Activated T-helper 9 cell treated with anti-CD3 and anti-CD28 coated beads, Interleukin-2, amount 50 U/mL, for 16 hours (primary cell): ENCODE data around the gene CCNA2.

ENCODE experiments used
- DNase-seq: peaks from one replicate; pipeline ENCODE4 v3.0.0-alpha.2; 2020; ENCODE audit warnings: low read depth

CCNA2 gene

GRCh38 chr4:121823505-121824170 lies at the start of gene CCNA2:
CCNA2 (minus strand) TSS chr4:121823883; CDS start chr4:121823628, 255 bp downstream.
- DNase-seq, result peak; percentile 90

- peak; percentile 91 for DNase-seq
These were observed 46.4 kb upstream of the CCNA2 start, which contains the start of gene BBS7 for GRCh38 chr4:121869841-121870822. BBS7 (minus strand) TSS chr4:121870474; CDS start chr4:121870313, 161 bp downstream.

GRCh38 chr4:121863799-121864198 lies 40.1 kb upstream of the CCNA2 start:
- DNase-seq, result no peak

- DNase-seq, result no peak
These were observed 37.7 kb upstream of the CCNA2 start for GRCh38 chr4:121861426-121861825.

- DNase-seq, result no peak
These were observed 36.4 kb upstream of the CCNA2 start for GRCh38 chr4:121860121-121860520.

GRCh38 chr4:121851354-121851753 lies 27.7 kb upstream of the CCNA2 start:
- no peak for DNase-seq

GRCh38 chr4:121846662-121847061 lies 23.0 kb upstream of the CCNA2 start:
- DNase-seq, result no peak

GRCh38 chr4:121842862-121843261 lies 19.2 kb upstream of the CCNA2 start:
- DNase-seq, result no peak

- no peak for DNase-seq
These were observed 14.5 kb upstream of the CCNA2 start for GRCh38 chr4:121838136-121838535.

GRCh38 chr4:121829511-121829910 lies 5.8 kb upstream of the CCNA2 start:
- DNase-seq, result no peak

- no peak for DNase-seq
These were observed 4.2 kb upstream of the CCNA2 start for GRCh38 chr4:121827853-121828252.

- no peak for DNase-seq
These were observed 1.3 kb upstream of the CCNA2 start for GRCh38 chr4:121824950-121825349.

GRCh38 chr4:121824171-121824527 lies 466 bp upstream of the CCNA2 start:
- DNase-seq, result no peak

GRCh38 chr4:121822796-121823504 lies 733 bp downstream of the CCNA2 start:
- DNase-seq, result no peak

GRCh38 chr4:121822047-121822446 lies 1.6 kb downstream of the CCNA2 start:
- DNase-seq, result no peak

GRCh38 chr4:121819216-121819965 lies 4.3 kb downstream of the CCNA2 start:
- DNase-seq, result no peak

GRCh38 chr4:121818215-121818614 lies 5.5 kb downstream of the CCNA2 start:
- no peak for DNase-seq

GRCh38 chr4:121817701-121818100 lies 6.0 kb downstream of the CCNA2 start:
- DNase-seq, result no peak

GRCh38 chr4:121817006-121817405 lies 6.7 kb downstream of the CCNA2 start:
- DNase-seq, result no peak

GRCh38 chr4:121814756-121815155 lies 8.9 kb downstream of the CCNA2 start:
- no peak for DNase-seq

GRCh38 chr4:121811122-121811521 lies 12.6 kb downstream of the CCNA2 start:
- no peak for DNase-seq

- no peak for DNase-seq
These were observed 17.3 kb downstream of the CCNA2 start for GRCh38 chr4:121806411-121806810.
